NAMALWA (cell line): ENCODE results near the gene NLRP9.

Source experiments
- DNase-seq: peaks from one replicate; pipeline ENCODE4 v3.0.0-alpha.2; 2015; ENCODE audit warnings: low spot score

The NLRP9 gene

GRCh38 chr19:55703790-55704215, 34.4 kb downstream of the NLRP9 start:
- peak; percentile 33 for DNase-seq

GRCh38 chr19:55702131-55702627, 36.0 kb downstream of the NLRP9 start:
- no peak for DNase-seq

- DNase-seq: no peak
These were observed 37.4 kb downstream of the NLRP9 start for GRCh38 chr19:55700813-55701212.

- DNase-seq: no peak
These were observed 39.0 kb downstream of the NLRP9 start for GRCh38 chr19:55699221-55699620.

- DNase-seq: no peak
These were observed 39.9 kb downstream of the NLRP9 start for GRCh38 chr19:55698256-55698655.

- no peak for DNase-seq
These were observed 40.5 kb downstream of the NLRP9 start for GRCh38 chr19:55697698-55698097.

GRCh38 chr19:55697069-55697440, 41.1 kb downstream of the NLRP9 start:
- no peak for DNase-seq

- DNase-seq: no peak
These were observed 41.7 kb downstream of the NLRP9 start for GRCh38 chr19:55696301-55697068.

- DNase-seq: no peak
These were observed 42.5 kb downstream of the NLRP9 start for GRCh38 chr19:55695511-55696290.

GRCh38 chr19:55694656-55695491, 43.3 kb downstream of the NLRP9 start:
- no peak for DNase-seq

GRCh38 chr19:55694241-55694655, 44.0 kb downstream of the NLRP9 start:
- DNase-seq: no peak

GRCh38 chr19:55693336-55693974, 44.7 kb downstream of the NLRP9 start:
- DNase-seq: no peak

GRCh38 chr19:55692681-55693081, 45.5 kb downstream of the NLRP9 start:
- no peak for DNase-seq

- no peak for DNase-seq
These were observed 46.4 kb downstream of the NLRP9 start for GRCh38 chr19:55691561-55692481.

- DNase-seq: no peak
These were observed 47.2 kb downstream of the NLRP9 start for GRCh38 chr19:55690769-55691545.

GRCh38 chr19:55690109-55690768, 48.0 kb downstream of the NLRP9 start:
- DNase-seq: no peak

GRCh38 chr19:55689411-55690108, 48.6 kb downstream of the NLRP9 start:
- no peak for DNase-seq

GRCh38 chr19:55688422-55689218, 49.6 kb downstream of the NLRP9 start:
- DNase-seq: peak; percentile 32
